Measurements from ENCODE around the gene E2F4. TPM values are rescaled to one million over a fixed set of nuclear protein-coding genes. Genes with fewer than 3 reads are reported as not detected.
A peak's percentile ranks its signal among the peaks of the same experiment; 100 is the strongest.

Gene E2F4
- total and polyA plus RNA-seq, 2 of the 13 experiments (the other 11 are each of a cell fraction or from before 2014, with no cell fraction given) = 84.8 to 91.2 TPM

DNA sequence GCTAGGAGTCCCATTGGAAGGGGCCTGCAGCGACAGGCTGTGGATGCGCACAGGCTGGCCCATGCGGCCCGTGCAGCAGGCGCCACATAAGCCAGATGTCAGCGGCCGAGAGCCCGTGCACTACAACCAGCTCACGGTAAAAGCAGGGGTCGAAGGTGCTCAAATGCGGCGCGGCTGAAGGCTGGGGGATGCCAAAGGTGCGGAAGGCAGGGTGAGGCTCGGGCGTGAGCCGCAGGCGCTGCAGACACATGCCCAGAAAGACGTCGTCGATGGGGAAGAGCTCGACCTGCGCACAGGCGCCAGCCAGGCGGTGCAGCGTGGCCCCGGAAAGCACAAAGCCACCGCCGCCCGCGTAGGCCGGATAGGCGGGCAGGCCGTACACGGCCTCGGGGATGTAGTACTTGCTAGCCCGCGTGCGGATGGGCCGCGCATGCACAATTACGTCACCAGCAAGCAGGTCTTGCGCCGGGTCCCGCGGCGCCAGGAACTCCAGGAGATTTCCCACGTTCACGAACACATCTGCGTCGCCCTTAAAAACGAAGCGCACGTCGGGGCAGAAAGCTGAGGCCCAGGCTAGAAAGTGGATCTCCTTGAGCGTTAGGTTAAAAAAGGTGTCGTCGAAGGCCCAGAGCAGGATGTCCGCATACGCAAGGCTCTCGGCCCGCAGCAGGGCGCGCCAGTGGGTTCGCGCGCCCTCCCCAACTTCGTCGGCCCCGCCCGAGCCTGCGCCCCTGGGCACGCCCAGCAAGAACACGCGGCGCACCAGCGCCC, 42.5 kb upstream of the E2F4 start (continued):
- TF ChIP-seq, protein P1, sequence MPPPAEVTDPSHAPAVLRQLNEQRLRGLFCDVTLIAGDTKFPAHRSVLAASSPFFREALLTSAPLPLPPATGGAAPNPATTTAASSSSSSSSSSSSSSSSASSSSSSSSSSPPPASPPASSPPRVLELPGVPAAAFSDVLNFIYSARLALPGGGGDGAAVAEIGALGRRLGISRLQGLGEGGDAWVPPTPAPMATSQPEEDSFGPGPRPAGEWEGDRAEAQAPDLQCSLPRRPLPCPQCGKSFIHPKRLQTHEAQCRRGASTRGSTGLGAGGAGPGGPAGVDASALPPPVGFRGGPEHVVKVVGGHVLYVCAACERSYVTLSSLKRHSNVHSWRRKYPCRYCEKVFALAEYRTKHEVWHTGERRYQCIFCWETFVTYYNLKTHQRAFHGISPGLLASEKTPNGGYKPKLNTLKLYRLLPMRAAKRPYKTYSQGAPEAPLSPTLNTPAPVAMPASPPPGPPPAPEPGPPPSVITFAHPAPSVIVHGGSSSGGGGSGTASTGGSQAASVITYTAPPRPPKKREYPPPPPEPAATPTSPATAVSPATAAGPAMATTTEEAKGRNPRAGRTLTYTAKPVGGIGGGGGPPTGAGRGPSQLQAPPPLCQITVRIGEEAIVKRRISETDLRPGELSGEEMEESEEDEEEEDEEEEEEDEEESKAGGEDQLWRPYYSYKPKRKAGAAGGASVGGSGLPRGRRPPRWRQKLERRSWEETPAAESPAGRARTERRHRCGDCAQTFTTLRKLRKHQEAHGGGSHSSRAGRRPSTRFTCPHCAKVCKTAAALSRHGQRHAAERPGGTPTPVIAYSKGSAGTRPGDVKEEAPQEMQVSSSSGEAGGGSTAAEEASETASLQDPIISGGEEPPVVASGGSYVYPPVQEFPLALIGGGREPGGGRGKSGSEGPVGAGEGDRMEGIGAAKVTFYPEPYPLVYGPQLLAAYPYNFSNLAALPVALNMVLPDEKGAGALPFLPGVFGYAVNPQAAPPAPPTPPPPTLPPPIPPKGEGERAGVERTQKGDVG (CRISPR knock-in tag; IDR thresholded peaks at IDR 0.05; ENCODE audit: borderline replicate concordance) = peak; percentile 82; the same call in 1 of the 2 replicates
- TF ChIP-seq, protein P2, sequence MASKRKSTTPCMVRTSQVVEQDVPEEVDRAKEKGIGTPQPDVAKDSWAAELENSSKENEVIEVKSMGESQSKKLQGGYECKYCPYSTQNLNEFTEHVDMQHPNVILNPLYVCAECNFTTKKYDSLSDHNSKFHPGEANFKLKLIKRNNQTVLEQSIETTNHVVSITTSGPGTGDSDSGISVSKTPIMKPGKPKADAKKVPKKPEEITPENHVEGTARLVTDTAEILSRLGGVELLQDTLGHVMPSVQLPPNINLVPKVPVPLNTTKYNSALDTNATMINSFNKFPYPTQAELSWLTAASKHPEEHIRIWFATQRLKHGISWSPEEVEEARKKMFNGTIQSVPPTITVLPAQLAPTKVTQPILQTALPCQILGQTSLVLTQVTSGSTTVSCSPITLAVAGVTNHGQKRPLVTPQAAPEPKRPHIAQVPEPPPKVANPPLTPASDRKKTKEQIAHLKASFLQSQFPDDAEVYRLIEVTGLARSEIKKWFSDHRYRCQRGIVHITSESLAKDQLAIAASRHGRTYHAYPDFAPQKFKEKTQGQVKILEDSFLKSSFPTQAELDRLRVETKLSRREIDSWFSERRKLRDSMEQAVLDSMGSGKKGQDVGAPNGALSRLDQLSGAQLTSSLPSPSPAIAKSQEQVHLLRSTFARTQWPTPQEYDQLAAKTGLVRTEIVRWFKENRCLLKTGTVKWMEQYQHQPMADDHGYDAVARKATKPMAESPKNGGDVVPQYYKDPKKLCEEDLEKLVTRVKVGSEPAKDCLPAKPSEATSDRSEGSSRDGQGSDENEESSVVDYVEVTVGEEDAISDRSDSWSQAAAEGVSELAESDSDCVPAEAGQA (IDR thresholded peaks at IDR 0.05; ENCODE audit: low read depth) = no peak
- TF ChIP-seq, protein P2 (CRISPR knock-in tag; IDR thresholded peaks at IDR 0.05; ENCODE audit: borderline replicate concordance) = 0 out of 2 replicates have a peak, but pooled peaks have one; percentile 45
